Measurements from ENCODE around the gene RUSF1.

DNA sequence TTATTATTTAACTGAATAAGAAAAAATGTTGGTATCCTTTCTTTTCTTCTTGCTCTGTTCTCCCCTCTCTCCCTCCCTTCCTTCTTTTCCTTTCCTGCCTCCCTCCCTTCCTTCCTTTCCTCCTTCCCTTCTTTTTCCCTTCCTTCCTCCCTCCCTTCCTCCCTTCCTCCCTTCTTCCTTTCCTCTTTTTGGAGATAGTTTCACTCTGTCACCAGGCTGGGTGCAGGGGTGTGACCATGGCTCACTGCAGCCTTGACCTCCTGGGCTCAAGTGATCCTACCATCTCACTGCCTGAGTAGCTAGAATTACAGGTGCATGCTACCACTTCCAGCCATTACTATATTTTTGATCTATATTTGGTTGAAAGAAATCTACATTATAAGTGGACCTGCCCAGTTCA lies 5.7 kb upstream of the RUSF1 start:
- TF ChIP-seq, protein P1, sequence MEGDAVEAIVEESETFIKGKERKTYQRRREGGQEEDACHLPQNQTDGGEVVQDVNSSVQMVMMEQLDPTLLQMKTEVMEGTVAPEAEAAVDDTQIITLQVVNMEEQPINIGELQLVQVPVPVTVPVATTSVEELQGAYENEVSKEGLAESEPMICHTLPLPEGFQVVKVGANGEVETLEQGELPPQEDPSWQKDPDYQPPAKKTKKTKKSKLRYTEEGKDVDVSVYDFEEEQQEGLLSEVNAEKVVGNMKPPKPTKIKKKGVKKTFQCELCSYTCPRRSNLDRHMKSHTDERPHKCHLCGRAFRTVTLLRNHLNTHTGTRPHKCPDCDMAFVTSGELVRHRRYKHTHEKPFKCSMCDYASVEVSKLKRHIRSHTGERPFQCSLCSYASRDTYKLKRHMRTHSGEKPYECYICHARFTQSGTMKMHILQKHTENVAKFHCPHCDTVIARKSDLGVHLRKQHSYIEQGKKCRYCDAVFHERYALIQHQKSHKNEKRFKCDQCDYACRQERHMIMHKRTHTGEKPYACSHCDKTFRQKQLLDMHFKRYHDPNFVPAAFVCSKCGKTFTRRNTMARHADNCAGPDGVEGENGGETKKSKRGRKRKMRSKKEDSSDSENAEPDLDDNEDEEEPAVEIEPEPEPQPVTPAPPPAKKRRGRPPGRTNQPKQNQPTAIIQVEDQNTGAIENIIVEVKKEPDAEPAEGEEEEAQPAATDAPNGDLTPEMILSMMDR (IDR thresholded peaks at IDR 0.05): no peak
- no peak for TF ChIP-seq POLR2AphosphoS5 (IDR thresholded peaks at IDR 0.05; ENCODE audit: insufficient read depth in 1 of 2, low read depth in 1 of 2)
- no peak for TF ChIP-seq POLR2A (IDR thresholded peaks at IDR 0.05)

All from vagina (tissue), 2 donors.